Liver (tissue), 9 donors: ENCODE results near the gene TTC33. TPM values are rescaled to one million over a fixed set of nuclear protein-coding genes. Genes with fewer than 3 reads are reported as not detected.

Experiments used
- DNase-seq: peaks from one replicate; pipeline ENCODE4 v3.0.0-alpha.2; 2017; ENCODE audit warnings: low spot score
- H3K27ac ChIP-seq, 2 donors: one replicate each; pipeline ENCODE4 v1.7.0; 2013; ENCODE audit warnings: inconsistent platforms in 2 of 2, low read length in 2 of 2, control low read depth in 1 of 2, low read depth in 1 of 2, mild to moderate bottlenecking in 1 of 2
- H3K27me3 ChIP-seq, 4 donors: one replicate each; pipeline versions ENCODE4 v1.6.1 to v1.7.0; 2013; ENCODE audit warnings: low read length in 3 of 4, inconsistent platforms in 1 of 4, mild to moderate bottlenecking in 1 of 4, moderate library complexity in 1 of 4; ENCODE audit not compliant: control insufficient read depth in 4 of 4, insufficient read depth in 4 of 4
- H3K36me3 ChIP-seq, 4 donors: one replicate each; pipeline versions ENCODE4 v1.6.1 to v1.7.0; 2013; ENCODE audit warnings: low read length in 3 of 4, mild to moderate bottlenecking in 3 of 4, low read depth in 1 of 4, moderate library complexity in 1 of 4; ENCODE audit not compliant: control insufficient read depth in 4 of 4, insufficient read depth in 3 of 4
- H3K4me1 ChIP-seq, 4 donors: one replicate each; pipeline versions ENCODE4 v1.6.1 to v1.7.0; 2013; ENCODE audit warnings: low read length in 3 of 4, mild to moderate bottlenecking in 3 of 4, moderate library complexity in 1 of 4; ENCODE audit not compliant: control insufficient read depth in 4 of 4, insufficient read depth in 4 of 4
- H3K4me3 ChIP-seq, 3 donors: one replicate each; pipeline versions ENCODE4 v1.6.1 to v1.7.0; 2013; ENCODE audit warnings: low read length in 3 of 3, control low read depth in 1 of 3, low read depth in 1 of 3, mild to moderate bottlenecking in 1 of 3
- H3K9ac ChIP-seq, 2 donors: one replicate each; pipeline ENCODE4 v1.7.0; 2013; ENCODE audit warnings: low read length in 2 of 2, mild to moderate bottlenecking in 2 of 2, moderate library complexity in 2 of 2, control low read depth in 1 of 2, low read depth in 1 of 2
- H3K9me3 ChIP-seq, 4 donors: one replicate each; pipeline versions ENCODE4 v1.6.1 to v1.7.0; 2013; ENCODE audit warnings: low read length in 3 of 4; ENCODE audit not compliant: control insufficient read depth in 4 of 4
- ATF3 ChIP-seq: IDR thresholded peaks from 2 replicates; pipeline ENCODE4 v1.6.1; 2016; ENCODE audit warnings: antibody characterized with exemption
- CTCF ChIP-seq: fragments of 150-350 bp; IDR thresholded peaks from 2 replicates; pipeline ENCODE4 v1.5.1; 2017; ENCODE audit warnings: improper control_type of control experiment, low read depth, low read length; ENCODE audit not compliant: missing input control
- EGR1 ChIP-seq, 2 donors: IDR thresholded peaks; 2 replicates each; pipeline ENCODE4 v1.6.1; 2016 to 2018; ENCODE audit warnings: antibody characterized with exemption in 2 of 2, low read depth in 2 of 2
- FOXA1 ChIP-seq: IDR thresholded peaks from 2 replicates; pipeline ENCODE4 v1.6.1; 2016; ENCODE audit warnings: antibody characterized with exemption
- FOXA2 ChIP-seq: IDR thresholded peaks from 2 replicates; pipeline ENCODE4 v1.6.1; 2016; ENCODE audit warnings: antibody characterized with exemption
- HNF4A ChIP-seq, 2 donors: conservative IDR thresholded peaks; 2 replicates each; pipeline ENCODE4 v1.6.1; 2016; ENCODE audit warnings: antibody characterized with exemption in 2 of 2, mild to moderate bottlenecking in 2 of 2
- HNF4G ChIP-seq: IDR thresholded peaks from 2 replicates; pipeline ENCODE4 v1.6.1; 2016; ENCODE audit warnings: antibody characterized with exemption
- JUND ChIP-seq, 2 donors: IDR thresholded peaks; 2 replicates each; pipeline ENCODE4 v1.6.1; 2016; ENCODE audit warnings: antibody characterized with exemption in 2 of 2
- MAX ChIP-seq: IDR thresholded peaks from 2 replicates; pipeline ENCODE4 v1.6.1; 2016; ENCODE audit warnings: antibody characterized with exemption
- NR2F2 ChIP-seq: IDR thresholded peaks from 2 replicates; pipeline ENCODE4 v1.6.1; 2016; ENCODE audit warnings: antibody characterized with exemption
- RAD21 ChIP-seq, 2 donors: IDR thresholded peaks; 2 replicates each; pipeline ENCODE4 v1.6.1; 2016; ENCODE audit warnings: antibody characterized with exemption in 2 of 2, mild to moderate bottlenecking in 2 of 2
- REST ChIP-seq: IDR thresholded peaks from 2 replicates; pipeline ENCODE4 v1.6.1; 2016; ENCODE audit warnings: antibody characterized with exemption, mild to moderate bottlenecking
- RXRA ChIP-seq, 2 donors: IDR thresholded peaks; 2 replicates each; pipeline ENCODE4 v1.6.1; 2017 to 2018; ENCODE audit warnings: antibody characterized with exemption in 2 of 2, mild to moderate bottlenecking in 1 of 2
- SP1 ChIP-seq: IDR thresholded peaks from 2 replicates; pipeline ENCODE4 v1.6.1; 2018; ENCODE audit warnings: antibody characterized with exemption, mild to moderate bottlenecking
- YY1 ChIP-seq: IDR thresholded peaks from 2 replicates; pipeline ENCODE4 v1.6.1; 2016; ENCODE audit warnings: antibody characterized with exemption, mild to moderate bottlenecking
- ZBTB33 ChIP-seq: IDR thresholded peaks from 2 replicates; pipeline ENCODE4 v1.6.1; 2016; ENCODE audit warnings: antibody characterized with exemption
- WGBS: extraction: QIAGEN DNeasy Blood & Tissue Kit; methylation state at CpG from one replicate; pipeline ENCODE4 v1.1.7; 2013; 5-methylcytosine and 5-hydroxymethylcytosine counted together
- polyA plus RNA-seq, 2 donors: library from polyadenylated mRNA; stranded (reverse) in 1 of 2; unstranded in 1 of 2; fragments of 200-250 nt in 1 of 2; fragments of >200 nt in 1 of 2; fragmentation: Nextera tagmentation in 1 of 2; extraction: Ambion mirVana in 1 of 2; gene quantifications; one replicate each; pipeline versions ENCODE4 v1.2.1 to v1.2.3, GENCODE V29; 2013 to 2015
- total RNA-seq, 2 donors: library from RNA; depleted of rRNA; stranded (reverse); fragments of >200 nt; gene quantifications; one replicate each; pipeline ENCODE4 v1.2.3, GENCODE V29; 2014
- donor health status: healthy.
- donor health status: healthy.
- donor health status: healthy.
- donor health status: healthy.
- donor health status: healthy.

TTC33 gene
- total and polyA plus RNA-seq, 4 donors, result 4.3 to 12.0 (median 7.6) TPM

GRCh38 chr5:40615586-40616170, 140.1 kb downstream of the TTC33 start:
- TF ChIP-seq HNF4A (conservative IDR thresholded peaks at IDR 0.05), result no peak
- no peak for TF ChIP-seq JUND (IDR thresholded peaks at IDR 0.05)
- no peak for TF ChIP-seq SP1
- TF ChIP-seq EGR1 (IDR thresholded peaks at IDR 0.05; ENCODE audit: low read depth in 2 of 2), result no peak
- no peak for TF ChIP-seq ATF3
- no peak for TF ChIP-seq FOXA2
- no peak for TF ChIP-seq MAX
- H3K9me3 ChIP-seq, result no peaks in the 10 kb centered on the region
- no peak overlapping the region for H3K4me3 ChIP-seq
- H3K36me3 ChIP-seq, result no peaks in the 10 kb centered on the region
- no peaks in the 10 kb centered on the region for H3K4me1 ChIP-seq
- H3K27ac ChIP-seq, result no peak overlapping the region
- DNase-seq, result no peak
- WGBS, result 62% methylated on average over 4 of the region's 4 CpGs
- H3K27me3 ChIP-seq, result no peaks in the 10 kb centered on the region
- H3K9ac ChIP-seq, result no peak overlapping the region

- no peaks in the 10 kb centered on the region for H3K27me3 ChIP-seq
- 49% methylated on average over 3 of the region's 3 CpGs for WGBS
- H3K27ac ChIP-seq, result no peak overlapping the region
These were observed 140.7 kb downstream of the TTC33 start for GRCh38 chr5:40614923-40615585.

GRCh38 chr5:40614466-40614865, 141.3 kb downstream of the TTC33 start:
- Histone ChIP-seq H3K4me3 (no peak overlapping the region), H3K27ac (no peak overlapping the region)
- WGBS, result 86% methylated on average over 1 of the region's 1 CpG

More at GRCh38 chr5:40614923-40615585, 140.7 kb downstream of the TTC33 start:
- Histone ChIP-seq H3K9ac (no peak overlapping the region), H3K4me1 (no peaks in the 10 kb centered on the region), H3K4me3 (no peak overlapping the region), H3K36me3 (no peaks in the 10 kb centered on the region), H3K9me3 (no peaks in the 10 kb centered on the region)
- DNase-seq, result no peak
- no peak for TF ChIP-seq EGR1 (IDR thresholded peaks at IDR 0.05; ENCODE audit: low read depth in 2 of 2)

More at GRCh38 chr5:40614466-40614865, 141.3 kb downstream of the TTC33 start:
- Histone ChIP-seq H3K9ac (no peak overlapping the region), H3K9me3 (no peaks in the 10 kb centered on the region), H3K27me3 (no peaks in the 10 kb centered on the region), H3K36me3 (no peaks in the 10 kb centered on the region), H3K4me1 (no peaks in the 10 kb centered on the region)
- TF ChIP-seq HNF4A (conservative IDR thresholded peaks at IDR 0.05), result no peak
- no peak for TF ChIP-seq FOXA2
- no peak for TF ChIP-seq YY1
- TF ChIP-seq RXRA (IDR thresholded peaks at IDR 0.05), result no peak
- TF ChIP-seq ATF3, result no peak
- TF ChIP-seq FOXA1, result no peak
- TF ChIP-seq RAD21 (IDR thresholded peaks at IDR 0.05), result no peak
- no peak for TF ChIP-seq MAX
- TF ChIP-seq ZBTB33, result no peak
- TF ChIP-seq HNF4G, result no peak
- TF ChIP-seq SP1, result no peak
- TF ChIP-seq CTCF, result no peak
- no peak for TF ChIP-seq REST
- no peak for TF ChIP-seq NR2F2
- no peak for TF ChIP-seq EGR1 (IDR thresholded peaks at IDR 0.05; ENCODE audit: low read depth in 2 of 2)
- no peak for DNase-seq
